ENCODE data around the gene SLC8A2.
"Not testable (repeated sequence)": the region's sequence is repeated elsewhere in the genome, so short reads cannot be mapped to it uniquely, and the experiment has no call there.

Gene SLC8A2

GRCh38 chr19:47427241-47428176, 44.2 kb downstream of the SLC8A2 start:
- peak; percentile 53 to 67 for DNase-seq

DNA sequence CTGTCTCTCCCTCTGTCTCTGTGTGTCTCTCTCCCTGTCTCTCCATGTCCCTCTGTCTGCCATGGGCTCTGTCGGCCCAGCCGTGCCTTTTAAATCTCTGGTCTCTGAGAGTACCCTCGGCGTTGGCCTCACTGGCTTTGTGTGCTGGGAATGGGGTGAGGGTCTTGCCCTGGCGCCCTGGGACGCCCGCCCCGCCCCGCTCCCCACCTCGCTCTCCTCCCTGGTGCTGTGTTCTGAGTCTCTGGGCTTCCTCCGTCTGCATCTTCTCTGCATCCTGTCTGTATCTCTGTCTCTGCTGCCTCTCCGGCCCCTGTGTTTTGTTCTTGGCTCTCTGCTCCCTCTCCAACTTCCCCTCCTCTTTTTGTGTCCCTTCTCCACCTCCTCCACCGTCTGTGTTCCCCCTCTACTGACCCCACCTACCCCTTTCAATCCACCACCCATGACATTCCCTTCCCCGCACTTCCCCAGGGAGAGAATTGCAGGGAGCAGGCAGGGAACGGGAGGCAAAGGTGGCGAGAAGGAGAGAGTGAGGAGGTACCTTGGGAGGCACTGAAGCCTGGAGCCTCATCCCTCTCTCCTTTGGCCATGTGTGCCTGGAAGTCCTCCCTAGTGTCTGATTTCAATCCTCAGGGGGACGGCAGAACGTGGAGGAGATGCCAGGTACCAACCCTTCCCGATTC, 48.4 kb downstream of the SLC8A2 start:
- DNase-seq, result no peak

DNA sequence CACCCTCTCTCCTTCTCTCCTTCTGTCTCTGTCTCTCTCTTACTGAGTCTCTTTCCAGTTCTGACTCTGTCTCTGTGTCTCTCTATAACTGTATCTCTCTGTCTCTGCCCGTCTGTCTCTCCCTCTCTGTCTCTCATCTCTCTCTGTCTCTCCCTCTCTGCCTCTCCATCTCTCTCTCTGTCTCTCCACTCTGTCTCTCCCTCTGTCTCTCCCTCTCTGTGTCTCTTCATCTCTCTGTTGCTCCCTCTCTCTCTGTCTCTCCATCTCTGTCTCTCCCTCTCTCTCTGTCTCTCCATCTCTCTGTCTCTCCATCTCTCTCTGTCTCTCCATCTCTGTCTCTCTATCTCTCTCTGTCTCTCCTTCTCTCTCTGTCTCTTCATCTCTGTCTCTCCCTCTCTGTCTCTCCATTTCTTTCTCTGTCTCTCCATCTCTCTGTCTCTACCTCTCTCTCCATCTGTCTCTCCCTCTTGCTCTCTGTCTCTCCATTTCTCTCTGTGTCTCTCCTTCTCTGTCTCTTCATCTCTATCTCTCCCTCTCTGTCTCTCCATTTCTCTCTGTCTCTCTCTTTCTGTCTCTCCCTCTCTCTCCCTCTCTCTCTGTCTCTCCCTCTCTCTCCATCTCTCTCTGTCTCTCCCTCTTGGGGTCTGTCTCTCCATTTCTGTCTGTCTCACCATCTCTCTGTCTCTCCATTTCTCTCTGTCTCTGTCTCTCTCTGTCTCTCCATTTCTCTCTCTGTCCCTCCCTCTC, 49.1 kb downstream of the SLC8A2 start:
- DNase-seq, result no peak

GRCh38 chr19:47421844-47422395, 49.8 kb downstream of the SLC8A2 start:
- DNase-seq, result no peak

- DNase-seq, result no peak
These were observed 50.4 kb downstream of the SLC8A2 start for GRCh38 chr19:47421244-47421786.

DNA sequence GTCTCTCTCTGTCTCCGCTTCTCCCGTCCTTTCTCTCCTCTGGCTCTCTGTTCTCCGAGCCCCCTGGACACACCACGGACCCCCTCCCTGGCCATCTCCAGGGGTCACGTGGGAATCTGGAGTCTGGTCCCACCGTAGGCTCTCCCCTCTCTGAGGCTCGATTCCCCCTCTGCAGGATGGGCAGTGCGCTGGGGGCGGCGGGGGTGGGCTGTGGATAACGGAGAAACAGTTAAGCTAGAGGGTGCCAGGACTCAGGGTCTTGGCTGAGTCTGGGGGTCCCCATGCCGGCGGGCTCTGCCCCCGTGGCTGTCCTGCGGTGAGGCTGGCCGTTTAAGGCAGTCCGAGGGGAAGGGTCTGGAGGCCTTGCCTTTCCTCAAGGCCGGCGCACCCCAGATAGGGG, 51.9 kb downstream of the SLC8A2 start:
- DNase-seq, result no peak

DNA sequence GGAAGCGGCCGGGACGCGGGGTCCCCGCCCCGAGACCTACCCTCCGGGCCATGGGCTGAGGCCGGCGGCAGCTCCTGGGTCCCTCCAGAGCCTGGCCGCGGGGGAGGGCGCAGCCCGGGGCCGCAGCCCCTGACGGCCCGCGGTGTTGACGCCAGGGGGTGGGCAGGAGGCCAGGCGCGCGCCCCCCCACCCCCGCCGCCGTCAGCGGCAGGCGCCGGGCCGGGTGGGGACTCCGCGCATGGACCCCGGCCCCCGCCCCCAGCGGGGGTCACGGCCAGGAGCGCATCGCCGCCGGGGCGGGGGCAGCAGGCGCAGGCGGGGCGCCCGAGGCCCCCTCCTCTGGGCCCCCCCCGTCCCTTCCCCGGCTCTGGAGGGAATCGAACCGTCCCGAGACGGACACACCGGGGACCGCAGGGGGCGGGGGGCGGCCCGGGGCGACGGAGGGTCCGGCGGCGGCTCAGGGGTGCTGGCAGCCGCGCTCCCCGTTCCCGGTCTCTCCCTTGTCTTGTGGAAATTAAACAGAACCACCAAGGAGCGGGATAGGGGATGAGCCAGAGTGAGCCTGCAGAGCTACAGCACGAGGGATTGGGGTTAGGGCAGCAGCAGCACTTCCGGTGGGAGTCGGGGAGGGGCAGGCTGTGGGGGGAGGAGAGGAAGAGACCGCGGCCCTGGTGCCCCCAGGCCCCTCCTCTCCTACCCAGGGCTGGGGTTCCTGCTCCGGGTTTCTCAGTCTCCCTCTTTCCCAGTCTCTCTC, 52.5 kb downstream of the SLC8A2 start, which contains the start of gene MEIS3:
Gene MEIS3 (minus strand): TSS at position 498 of the 754 bp plus-strand sequence. CDS start 446 bp downstream, at position 52.
- DNase-seq, result no peak

- no peak for DNase-seq
These were observed 53.0 kb downstream of the SLC8A2 start for GRCh38 chr19:47418692-47419029.

DNA sequence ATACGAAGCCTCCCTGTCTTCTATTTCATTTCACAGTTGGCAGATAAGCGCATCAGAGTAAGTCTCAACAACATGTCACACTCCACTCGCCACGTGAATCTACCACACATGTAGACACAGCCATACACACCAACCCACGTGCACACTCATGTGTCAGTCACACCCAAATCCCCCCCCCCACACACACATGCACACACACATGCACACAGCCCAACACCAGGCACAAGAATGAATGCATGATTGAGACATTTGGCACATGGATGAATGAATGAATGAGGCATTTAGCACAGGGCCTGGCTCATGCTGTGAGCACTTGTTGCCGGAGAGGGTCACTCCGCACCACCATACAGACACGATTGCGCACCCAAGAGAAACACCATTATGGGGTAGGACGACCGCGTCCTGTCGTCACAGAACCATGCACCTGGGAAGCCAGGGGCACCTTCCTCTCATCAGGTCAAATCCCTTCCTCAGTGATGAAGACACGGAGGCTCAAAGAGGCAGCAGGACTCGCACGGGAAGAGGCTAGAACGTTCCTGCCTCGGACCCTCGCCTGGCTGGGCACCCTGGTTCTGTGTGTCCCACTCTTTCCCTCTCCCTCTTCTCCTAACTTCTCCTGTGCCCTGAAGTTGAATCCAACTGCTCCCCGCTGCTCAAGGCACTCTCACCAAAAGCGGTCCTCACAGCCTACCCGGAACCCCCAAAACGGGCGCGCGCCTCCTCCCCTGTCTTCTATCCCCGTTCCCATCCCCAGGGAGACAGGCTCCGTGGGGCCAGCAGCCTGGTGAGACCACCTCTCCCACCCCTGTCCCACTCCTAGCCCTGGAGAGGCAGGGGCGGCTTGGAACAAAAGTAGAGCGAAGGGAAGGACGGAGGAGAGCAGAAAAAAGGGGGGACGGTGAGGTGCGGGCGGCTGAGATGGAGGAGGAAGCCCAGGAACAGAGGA, 53.7 kb downstream of the SLC8A2 start:
- no peak for DNase-seq

DNA sequence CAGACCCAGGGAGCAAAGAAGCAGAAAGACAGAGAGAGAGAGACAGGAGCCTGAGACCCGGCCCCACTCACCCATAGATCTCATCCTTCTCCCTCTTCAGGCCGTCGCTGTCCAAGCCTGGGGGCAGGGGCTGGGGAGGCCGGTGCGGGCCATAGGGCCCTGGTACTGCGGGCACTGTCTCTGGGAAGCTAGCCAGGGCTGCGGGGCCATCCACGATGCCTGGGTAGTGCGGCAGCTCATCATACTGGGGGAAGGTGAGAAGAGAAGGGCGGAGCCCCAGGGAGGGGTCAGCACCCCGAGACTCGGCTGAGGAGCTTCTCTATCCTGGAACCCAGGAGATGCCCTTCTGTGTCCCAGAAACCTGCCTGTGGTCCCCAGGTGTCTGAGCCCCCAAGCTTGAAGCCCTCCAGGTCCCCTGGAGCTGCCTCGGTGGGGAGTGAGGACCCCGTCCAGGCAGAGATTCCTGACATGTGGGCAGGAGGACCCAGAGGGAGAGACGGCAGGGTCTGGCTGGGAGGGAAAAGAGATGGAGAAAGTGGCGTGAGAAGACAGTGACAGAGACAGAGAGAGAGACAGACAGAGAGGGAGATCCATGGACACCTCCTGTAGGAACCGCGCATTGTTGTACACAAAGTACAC, 54.5 kb downstream of the SLC8A2 start:
- DNase-seq, result no peak

- DNase-seq, result no peak
These were observed 55.1 kb downstream of the SLC8A2 start for GRCh38 chr19:47416643-47416985.

DNA sequence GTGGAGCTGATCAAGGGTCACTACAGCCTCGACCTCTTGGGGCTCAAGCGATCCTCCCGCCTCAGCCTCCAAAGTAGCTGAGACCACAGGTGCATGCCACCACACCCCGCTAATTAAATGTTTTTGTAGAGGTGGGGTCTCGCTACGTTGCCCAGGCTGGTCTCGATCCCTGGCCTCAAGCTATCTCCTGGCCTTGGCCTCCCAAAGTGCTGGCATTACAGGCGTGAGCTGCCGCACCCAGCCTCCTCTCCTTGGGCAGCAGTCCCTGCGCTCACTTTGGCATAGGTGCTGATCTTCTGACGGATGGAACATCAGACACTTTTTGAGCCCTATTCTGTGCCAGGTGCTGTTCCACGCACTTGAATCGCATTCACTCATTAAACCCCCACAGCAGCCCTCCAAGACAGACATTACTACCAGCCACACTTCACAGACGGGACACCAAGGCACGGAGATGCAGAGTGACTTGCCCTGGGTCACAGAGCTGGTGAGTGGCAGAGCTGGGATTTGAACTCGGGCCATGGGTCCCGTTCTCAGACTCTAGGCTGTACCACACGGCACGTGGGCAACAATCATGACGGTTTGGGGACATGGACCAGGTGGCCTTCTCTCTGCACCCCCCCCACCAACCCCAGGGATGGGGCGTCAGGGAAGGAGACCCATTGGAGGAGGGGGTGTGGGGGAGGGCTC, 55.6 kb downstream of the SLC8A2 start:
- DNase-seq, result no peak

- peak; percentile 48 to 49 for DNase-seq
These were observed 57.2 kb downstream of the SLC8A2 start for GRCh38 chr19:47414469-47414868.

- DNase-seq, result no peak
These were observed 57.8 kb downstream of the SLC8A2 start for GRCh38 chr19:47413941-47414340.

DNA sequence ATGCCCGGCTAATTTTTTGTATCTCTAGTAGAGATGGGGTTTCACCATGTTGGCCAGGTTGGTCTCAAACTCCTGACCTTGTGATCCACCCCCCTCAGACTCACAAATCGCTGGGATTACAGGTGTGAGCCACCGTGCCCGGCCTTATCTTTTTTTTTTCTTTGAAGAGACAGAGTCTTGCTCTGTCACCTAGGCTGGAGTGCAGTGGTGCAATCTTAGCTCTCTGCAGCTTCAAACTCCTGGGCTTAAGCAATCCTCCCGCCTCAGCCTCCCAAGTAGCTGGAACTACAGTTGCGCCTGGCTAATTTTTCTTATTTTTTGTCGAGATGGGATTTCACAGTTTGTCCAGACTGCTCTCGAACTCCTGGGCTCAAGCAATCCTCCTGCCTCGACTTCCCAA, 60.0 kb downstream of the SLC8A2 start:
- DNase-seq, result not testable (repeated sequence)

- DNase-seq, result no peak
These were observed 60.6 kb downstream of the SLC8A2 start for GRCh38 chr19:47411101-47411500.

DNA sequence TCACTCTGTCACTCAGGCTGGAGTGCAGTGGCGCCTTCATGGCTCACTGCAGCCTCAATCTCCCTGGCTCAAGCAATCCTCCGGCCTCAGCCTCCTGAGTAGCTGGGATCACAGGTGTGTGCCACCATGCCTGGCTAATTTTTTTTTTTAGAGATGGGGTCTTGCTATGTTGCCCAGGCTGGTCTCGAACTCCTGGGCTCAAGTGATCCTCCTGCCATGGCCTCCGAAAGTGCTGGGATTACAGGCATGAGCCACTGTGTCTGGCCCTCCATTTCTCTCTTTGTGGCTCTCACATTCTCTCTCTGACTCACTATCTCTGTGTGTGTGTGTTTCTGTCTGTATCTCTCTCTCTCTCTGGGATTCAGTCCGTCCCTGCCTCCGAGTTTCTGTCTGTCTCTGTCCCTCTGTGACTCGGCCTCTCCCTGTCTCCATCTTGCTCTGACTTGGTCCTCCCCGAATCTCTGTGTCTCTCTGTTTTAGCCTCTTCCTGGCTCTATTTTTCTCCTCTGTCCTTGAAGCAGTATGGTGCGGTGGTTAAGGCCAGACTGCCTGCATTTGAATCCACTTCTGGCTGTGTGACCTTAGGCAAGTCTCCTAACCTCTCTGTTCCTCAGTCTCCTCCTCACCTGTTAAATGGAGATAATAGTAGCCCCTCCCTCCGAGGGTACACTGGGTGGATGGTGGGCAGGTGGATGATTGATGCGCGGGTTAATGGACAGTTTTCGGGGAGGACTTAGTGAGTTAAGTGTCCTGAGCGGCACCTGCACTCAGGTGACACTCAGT, 63.3 kb downstream of the SLC8A2 start:
- DNase-seq, result no peak

DNA sequence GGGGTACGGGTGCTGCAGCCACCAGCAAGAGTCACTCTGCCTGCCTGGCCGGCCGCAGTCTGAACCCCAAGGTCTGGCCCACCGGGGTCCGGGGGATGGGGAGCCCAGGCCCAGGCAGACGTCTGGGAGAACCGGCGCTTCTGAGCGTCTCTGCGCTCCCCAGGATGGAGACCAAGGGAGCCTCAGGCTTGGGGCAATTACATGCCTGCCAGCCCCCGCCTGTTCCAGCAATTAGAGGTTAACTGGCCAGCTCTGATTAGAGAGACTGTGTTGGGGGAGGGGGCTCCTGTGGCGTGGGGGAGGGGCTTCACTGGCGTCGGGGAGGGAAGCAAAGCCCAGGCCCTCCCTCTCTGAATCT, 64.3 kb downstream of the SLC8A2 start:
- DNase-seq, result no peak

Data from NCI-H2081 (cell line).